SH-SY5Y (cell line): Measurements from ENCODE around the gene PPM1H.

Experiments used
- GATA2 ChIP-seq: IDR thresholded peaks from 2 replicates; pipeline ENCODE4 v1.6.1; 2011; ENCODE audit warnings: mild to moderate bottlenecking, low read depth, low read length
- GATA3 ChIP-seq: IDR thresholded peaks from 2 replicates; pipeline ENCODE4 v1.6.1; 2011; ENCODE audit warnings: low read depth, mild to moderate bottlenecking, low read length, moderate library complexity

- no peak for TF ChIP-seq GATA3
- no peak for TF ChIP-seq GATA2
Measured at GRCh38 chr12:62911286-62911685, 23.7 kb downstream of the PPM1H start.
